Left kidney (tissue), 8 donors: Measurements from ENCODE around the gene TET3. TPM values are rescaled to one million over a fixed set of nuclear protein-coding genes. Genes with fewer than 3 reads are reported as not detected.
"Not testable (repeated sequence)": the region's sequence is repeated elsewhere in the genome, so short reads cannot be mapped to it uniquely, and the experiment has no call there.

Source experiments
- DNase-seq: peaks from one replicate; pipeline ENCODE4 v3.0.0-alpha.2; 2013
- long read RNA-seq, 8 donors: transcript quantifications; one replicate each; lab custom pipeline, GENCODE V29; 2026
- polyA plus RNA-seq: library from polyadenylated mRNA; unstranded; fragments of 120-200 nt; gene quantifications from one replicate; pipeline ENCODE4 v1.2.1, GENCODE V29; 2013; ENCODE audit not compliant: insufficient read length

Gene TET3
- 26.2 TPM for polyA plus RNA-seq
- long read RNA-seq, donor 1: 0 reads
- long read RNA-seq, donor 2, full-length matches to known transcripts: 1 of 1 reads
- long read RNA-seq, donor 2, partial matches to known transcripts: 0 of 1 reads
- long read RNA-seq, donor 2, other reads (novel, unspliced or antisense): 0 of 1 reads
- long read RNA-seq, donor 3: 0 reads
- long read RNA-seq, donor 4: 0 reads
- long read RNA-seq, donor 5: 0 reads
- long read RNA-seq, donor 6, partial matches to known transcripts: 18 of 18 reads
- long read RNA-seq, donor 6, other reads (novel, unspliced or antisense): 0 of 18 reads
- long read RNA-seq, donor 7, partial matches to known transcripts: 5 of 5 reads
- long read RNA-seq, donor 7, other reads (novel, unspliced or antisense): 0 of 5 reads
- long read RNA-seq, donor 8: 0 reads

DNA sequence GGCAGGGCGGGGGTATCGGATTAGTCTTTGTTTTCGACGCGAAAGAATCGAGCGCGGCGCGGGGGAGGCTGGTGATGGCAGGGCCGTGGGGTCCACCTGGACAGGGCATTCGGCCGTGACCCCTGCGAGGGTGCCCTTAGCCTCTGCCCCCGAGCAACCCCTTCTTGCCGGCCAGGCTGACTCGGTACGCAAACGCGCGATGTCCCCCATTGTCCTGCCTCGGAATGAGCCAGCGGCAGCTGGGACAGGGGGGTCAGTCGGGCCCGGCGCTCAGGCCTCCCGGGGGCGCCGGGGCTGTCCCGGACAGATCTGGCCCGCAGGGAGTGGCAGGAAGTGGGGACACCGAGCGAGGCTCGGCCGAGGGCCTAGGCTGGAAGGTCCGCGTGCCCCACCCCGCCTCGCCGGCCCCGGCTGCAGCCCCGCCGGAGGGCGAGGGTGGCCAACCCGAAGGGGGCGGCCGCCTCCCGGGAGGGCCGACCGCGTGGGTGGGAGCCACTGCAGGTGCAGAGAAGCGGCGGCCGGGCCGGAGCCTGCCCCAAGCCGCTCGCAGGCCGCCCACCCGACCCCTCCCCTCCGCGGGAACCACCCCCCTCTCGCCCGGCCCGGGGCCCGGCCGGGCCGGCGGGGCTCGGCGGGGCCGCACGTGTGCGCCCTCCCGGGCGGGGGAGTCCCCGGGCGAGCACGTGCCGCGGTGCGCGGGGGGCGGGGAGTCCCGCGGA is at the start of gene TET3:
TSS of gene TET3 (plus strand) at position 708 of the 719 bp plus-strand sequence. CDS start 1,494 bp downstream, outside the sequence.
- DNase-seq: no peak

DNA sequence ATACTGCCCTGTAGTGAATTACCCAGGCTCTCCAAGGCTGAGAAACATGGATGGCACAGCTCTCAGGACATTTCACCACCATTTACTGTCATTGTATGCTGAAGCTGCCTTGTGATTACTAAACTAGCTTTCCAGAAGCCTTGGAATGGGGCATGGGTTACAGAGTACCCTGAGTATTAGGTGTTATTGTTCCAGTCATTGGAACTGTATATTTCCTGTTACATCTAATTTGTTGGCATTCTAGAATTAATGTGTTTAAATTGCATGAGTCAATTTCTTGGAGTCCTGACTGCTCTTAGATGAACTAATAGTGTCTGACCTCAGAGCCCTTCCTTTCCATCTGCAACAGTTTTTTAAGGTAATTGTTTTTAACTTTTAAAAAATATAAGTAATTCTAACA is 49.1 kb upstream of the TET3 start:
- DNase-seq: no peak

DNA sequence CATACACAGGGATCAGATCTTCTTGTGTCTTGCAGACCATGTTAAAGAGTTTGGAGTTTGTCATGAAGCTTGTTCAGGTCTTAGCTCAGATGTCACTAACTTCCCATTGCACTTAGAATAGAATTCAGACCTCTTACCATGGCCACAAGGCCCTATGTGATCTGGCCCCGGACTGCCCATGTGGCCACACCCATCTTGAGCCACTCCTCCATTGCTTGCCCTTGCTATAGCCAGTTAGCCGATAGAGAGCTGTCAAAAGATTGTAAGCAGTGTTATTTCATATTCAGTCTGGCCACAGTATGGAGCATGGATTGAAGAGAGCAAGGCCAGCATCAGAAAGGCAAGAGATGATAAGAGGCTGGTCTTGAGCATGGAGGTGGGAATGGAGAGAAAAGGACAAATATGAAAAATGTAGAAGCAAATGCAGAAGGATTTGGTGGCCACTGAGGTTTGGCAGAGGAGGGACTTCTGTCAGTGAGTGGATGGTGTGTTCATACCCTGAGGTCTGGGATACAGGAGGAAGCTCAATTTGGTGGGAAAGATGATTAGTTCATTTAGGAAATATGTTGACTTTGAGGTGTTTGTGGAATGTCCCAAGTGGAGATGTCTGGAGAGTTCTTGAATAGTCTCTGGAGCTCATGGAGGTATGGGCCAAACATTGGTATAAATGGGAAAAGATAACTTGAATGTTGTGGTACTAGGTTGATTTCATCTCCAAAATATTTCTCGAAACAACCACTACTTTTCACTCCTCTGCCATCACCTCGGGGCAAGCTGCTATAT is 47.4 kb upstream of the TET3 start:
- no peak for DNase-seq

DNA sequence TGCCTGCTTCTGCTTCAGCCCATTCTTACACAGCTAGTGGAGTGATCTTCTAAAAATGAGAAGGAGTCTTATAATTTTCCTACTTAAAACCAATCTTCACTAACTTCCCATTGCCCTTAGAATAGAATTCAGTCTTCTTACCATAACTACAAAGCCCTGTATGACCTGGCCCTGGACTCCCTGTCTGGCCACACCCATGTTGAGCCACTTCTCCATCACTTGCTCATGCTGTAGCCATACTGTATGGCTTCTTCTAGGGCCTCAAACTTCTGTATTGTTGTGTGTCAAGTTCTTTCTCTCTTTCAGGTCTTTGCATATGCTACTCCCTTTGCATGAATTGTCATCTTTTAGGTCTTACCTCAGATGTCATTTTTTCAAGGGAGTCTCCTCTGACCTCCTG is 46.8 kb upstream of the TET3 start:
- DNase-seq: no peak

DNA sequence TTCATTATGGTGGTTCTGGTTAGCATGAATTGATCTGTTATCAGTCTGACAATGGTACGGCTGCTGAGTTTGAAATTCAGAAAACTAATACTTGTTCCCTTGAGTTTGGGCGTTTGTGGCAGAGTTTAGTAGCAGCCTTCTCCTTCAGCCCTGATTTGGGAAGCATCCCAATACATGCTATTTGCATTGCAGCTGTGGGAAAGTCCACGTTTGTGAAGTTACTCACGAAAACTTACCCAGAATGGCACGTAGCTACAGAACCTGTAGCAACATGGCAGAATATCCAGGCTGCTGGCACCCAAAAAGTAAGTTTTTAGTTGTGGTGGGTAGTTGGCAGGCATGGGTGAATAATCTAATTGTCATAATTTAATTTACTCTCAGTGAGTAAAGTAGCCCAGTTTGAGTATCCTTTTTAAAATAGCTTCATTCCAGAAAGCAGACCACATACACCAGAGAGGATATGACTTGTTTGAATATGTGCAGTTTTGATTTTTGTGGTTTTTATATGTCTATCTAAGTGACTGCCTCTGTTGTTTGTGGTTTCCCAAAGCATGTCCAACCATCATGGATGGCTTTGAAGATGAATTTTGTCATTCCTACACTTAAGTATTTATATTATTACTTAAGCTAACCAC is 45.9 kb upstream of the TET3 start:
- DNase-seq: no peak

DNA sequence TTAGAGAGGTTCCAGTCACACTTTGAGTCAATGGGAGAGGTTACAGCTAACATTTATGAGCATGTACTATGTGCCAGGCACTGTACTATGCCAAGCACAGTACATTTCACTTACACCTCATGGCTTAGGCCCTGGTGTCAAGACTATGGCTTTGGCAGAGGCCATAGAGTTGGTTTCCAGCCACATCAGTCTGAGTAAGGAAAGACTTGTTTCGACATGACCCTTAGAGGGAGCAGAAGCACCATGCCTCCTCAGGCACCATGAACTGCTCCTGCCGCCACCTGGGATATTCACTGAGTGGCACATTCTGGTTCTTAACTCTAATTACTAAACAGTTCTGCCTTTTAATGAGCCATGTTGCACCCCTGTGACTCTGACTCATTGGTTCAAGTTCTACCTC is 45.3 kb upstream of the TET3 start:
- DNase-seq: no peak

DNA sequence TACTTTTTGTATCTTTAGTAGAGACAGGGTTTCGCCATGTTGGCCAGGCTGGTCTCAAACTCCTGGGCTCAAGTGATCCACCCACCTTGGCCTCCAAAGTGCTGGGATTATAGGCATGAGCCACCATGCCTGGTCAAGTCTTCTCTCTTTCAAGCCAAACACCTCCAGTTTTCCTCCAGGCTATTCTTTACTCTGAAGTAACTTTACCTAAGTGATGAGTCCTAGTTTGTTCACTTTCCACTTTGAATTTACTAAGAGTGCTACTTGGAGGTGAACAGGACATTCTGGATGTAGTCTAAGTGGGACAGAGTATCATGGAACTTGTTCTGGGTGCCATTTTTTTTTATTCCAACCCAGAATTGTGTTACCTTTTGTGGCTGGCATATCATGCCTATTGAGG is 44.6 kb upstream of the TET3 start:
- DNase-seq: not testable (repeated sequence)

DNA sequence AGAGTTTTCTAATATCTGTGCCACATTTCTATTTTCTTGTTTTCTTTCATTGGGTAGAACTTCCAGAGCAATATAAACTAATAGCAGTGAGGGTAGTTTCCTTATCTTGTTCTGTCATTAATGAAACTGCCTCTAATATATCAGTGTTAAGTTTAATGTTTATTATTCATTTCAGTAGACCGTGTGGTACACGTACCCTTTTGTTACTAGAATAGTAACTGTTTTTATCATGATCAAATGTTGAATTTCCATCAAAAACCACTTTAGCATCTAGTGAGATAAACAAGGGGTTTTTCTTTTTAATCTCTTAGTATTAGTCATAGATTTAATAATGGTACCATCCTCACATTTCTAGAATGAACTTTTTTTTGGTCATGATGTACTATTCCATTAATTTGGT is 42.0 kb upstream of the TET3 start:
- no peak for DNase-seq

DNA sequence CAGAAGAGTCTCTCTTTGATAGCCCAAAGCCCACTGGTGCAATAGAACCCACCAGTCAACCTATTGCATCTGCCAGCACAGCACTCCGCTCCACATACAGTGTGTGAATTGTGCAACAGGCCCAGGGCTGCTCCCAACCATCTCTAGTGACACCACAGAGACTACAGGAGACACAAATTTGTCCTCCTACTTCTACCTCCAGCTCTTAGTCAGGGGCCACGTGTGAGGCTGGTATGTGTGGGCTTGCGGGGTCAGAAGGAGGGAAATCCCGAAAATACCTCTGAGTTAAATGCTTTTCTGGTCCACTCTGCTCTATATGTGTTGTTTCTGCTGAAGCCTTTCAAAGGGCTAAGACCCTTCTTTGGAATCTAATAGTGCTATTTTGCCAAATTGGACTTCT is 40.0 kb upstream of the TET3 start:
- no peak for DNase-seq

DNA sequence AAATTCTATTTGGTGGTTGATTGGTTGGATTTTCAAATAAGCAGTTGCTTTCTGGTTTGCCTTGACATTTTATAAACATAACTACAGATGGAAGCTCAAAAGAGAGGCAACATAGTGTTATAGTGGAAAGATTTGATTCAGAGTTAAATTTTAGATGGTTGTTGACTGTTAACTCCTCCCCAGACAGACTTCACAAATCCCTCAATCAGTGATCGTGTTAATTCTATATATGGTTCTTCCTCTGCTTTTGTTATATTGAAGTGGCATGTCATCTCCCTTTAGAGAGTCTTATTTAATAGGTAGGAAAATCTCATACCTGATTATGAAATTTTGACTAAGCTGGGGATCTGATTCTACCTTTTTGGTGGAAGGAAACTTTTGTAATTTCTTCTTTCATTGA is 38.5 kb upstream of the TET3 start:
- no peak for DNase-seq

DNA sequence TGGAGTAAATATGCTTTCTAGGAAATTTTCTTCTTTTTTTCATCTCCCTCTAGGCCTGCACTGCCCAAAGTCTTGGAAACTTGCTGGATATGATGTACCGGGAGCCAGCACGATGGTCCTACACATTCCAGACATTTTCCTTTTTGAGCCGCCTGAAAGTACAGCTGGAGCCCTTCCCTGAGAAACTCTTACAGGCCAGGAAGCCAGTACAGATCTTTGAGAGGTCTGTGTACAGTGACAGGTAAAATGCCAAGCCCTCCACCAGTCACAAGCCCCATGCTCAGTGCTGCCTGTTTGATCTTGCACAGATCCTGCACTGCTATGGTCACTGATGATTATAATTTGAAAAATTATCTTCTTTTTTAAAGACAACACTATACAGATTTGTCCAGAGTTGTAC is 38.0 kb upstream of the TET3 start:
- DNase-seq: no peak

DNA sequence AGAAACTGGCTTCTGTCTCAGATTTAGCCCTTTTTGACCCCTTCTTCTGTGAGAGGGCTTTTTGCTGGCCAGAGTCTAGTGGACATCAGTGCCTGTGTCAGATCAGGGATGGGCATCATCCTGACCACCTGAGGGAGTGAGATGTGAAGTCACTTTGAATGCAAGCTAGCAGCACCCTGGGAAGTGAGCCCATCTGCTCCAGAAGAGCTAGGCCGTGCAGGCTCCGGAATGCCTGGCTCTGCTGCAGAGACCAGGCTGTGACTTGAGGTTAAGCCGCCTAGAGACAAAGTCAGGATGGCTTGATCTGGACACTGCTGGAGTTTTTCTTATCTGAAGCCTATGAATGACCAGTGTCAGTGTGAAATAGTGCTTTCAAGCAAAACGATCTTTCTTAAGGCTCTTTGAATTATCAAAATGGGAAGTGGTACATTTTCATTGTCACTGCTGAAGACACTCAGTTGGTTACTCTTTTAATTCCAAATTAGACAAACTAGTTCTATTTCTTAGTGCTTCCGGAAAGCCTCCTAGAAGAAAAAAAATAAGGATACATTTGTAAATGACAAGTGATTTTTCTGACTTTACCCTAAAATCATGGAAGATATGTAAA is 37.2 kb upstream of the TET3 start:
- no peak for DNase-seq

DNA sequence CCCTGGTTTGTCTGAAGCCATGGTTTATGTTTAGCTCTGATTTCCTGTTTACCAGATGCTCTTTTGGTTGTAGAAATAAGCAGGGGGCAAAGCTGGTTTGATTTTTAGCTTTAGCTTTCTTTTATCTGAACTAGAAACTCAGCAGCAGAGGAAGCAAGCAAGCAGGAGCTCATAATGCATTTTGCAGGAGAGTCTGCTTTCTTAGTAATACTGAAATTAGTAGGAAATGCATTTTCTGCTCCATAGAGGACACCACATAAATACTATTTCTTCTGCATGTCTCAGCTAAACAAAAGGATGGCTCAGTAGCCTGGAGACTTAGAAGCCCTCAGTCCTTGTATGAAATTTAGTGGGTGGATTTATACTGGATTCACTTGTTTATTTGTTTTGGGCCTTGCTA is 34.9 kb upstream of the TET3 start:
- DNase-seq: no peak

DNA sequence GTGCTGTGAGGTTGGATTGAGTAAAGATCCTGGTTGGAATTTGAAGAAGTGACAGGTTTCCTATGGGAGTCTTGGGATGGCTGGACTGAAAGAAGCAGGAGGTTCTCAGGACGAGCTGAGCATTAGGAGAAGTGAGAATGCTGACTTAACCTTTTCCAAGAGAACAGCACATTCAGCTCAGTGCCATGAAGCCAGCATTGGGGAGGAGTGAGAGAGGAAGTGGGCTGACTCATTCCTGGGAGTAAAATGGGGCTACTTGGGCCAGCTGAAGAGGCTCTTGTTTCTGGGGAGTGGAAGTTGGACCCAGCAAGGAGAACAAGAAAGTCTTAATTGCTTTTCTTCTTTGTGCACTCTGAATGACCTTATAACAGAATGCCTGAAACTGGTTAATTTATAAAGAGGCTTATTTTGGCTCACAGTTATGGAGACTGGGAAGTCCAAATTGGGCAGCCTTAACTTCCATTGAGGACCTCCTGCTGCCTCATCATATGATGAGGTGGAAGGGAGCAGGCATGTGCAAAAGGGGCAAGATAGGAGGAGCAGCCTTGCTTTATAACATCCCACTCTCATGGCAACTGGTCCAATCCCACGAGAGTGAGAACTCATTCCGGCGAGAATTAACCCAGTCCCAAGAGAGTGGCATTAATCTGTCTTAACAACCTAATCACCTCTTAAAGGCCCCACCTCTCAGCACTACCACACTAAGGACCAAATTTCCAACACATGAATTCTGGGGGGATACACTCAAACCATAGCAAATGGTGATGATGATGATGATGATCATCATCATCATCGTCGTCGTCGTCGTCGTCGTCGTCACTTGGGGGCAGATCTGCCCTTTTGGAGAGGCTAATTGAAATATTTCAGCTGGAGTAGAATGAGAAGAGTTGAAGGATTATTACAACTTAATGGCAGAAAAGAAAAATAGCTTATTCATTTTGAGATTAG is 31.9 kb upstream of the TET3 start:
- no peak for DNase-seq

DNA sequence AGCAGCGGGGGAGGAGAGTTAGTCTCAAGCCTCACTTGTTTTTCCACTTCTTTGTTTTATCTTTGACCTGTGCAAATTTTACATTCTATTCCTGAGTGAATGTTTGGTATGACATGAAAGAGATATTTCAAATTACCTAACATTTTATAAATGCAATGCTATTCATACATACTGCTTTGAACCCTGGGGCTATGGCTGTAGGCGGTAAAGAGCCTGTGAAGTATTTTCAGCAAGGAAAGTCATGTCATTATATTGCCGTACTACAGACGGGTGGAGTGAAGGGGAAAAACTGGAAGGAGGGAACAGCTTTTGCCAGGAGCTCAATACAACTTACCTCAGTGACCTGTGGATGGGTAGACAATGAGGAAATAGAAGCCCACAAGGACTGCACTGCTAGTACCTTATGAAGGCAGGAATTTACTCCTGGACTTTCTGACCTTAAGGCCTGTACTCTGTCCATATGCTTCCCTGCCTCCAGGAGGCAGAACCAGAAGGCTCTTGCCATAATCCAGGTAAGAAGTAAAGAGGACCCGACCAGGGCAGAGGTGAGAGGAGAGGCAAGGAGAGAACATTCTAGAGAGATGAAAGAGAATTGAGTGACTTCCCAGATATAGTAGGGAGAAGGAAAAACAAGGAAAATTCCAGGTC is 28.4 kb upstream of the TET3 start:
- no peak for DNase-seq

DNA sequence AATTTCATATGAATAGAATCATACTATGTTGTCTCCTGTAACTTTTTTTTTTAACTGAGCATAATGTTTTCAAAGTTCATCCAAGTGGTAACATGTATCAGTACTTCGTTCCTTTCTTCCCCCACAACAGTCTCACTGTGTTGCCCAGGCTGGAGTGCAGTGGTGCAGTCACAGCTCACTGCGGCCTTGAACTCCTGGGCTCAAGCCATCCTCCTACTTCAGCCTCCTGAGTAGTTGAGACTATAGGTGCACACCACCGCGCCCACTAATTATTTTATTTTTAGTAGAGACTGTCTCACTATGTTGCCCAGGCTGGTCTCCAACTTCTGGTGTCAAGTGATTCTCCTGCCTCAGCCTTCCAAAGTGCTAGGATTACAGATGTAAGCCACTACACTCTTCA is 23.4 kb upstream of the TET3 start:
- DNase-seq: no peak

DNA sequence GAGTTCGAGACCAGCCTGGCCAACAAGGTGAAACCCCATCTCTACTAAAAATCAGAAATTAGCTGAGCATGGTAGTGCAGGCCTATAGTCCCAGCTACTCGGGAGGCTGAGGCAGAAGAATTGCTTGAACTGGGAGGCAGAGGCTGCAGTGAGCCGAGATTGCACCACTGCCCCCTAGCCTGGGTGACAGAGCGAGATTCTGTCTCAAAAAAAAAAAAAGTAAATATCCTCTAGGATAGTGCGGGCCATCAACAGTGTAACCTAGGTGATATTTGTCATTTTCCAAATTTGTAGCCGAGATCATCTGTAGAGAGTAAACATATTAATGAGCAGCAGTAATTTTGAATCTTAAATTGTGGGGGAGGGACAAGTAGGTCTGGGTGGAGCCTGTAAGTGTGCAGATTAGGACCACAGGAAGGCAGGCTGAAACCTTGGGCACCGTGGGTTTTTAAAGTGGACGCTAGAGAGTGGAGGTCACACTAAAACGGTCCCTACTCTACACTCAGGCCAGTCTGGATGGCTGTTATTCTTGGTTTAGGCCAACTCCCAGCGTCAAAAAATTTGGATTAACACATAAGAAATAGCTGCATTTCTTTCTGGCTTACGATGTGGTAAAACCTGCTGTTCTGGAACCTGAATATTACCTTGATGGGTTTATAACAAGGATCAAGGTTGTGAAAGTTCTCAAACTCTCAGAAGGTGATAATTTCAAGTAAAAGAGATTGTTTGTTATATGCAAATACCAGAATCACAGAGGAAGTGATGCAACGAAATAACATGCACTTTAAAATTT is 22.7 kb upstream of the TET3 start:
- DNase-seq: no peak

DNA sequence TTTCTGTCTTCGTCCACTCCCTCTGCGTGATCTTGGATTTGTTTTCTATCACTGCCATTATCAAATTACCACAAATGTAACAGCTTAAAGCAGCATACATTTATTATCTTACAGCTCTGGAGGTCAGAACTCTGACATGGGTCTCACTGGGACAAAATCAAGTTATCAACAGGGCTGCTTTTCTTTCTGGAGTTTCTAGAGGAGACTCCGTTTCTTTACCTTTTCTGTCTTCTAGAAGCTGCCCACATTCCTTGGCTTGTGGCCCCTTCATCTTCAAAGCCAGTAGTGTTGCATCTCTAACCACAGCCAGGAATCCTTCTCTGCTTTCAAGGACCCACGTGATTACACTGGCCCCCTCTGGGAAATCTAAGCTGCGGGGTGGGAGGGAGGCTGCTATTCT is 21.9 kb upstream of the TET3 start:
- no peak for DNase-seq

DNA sequence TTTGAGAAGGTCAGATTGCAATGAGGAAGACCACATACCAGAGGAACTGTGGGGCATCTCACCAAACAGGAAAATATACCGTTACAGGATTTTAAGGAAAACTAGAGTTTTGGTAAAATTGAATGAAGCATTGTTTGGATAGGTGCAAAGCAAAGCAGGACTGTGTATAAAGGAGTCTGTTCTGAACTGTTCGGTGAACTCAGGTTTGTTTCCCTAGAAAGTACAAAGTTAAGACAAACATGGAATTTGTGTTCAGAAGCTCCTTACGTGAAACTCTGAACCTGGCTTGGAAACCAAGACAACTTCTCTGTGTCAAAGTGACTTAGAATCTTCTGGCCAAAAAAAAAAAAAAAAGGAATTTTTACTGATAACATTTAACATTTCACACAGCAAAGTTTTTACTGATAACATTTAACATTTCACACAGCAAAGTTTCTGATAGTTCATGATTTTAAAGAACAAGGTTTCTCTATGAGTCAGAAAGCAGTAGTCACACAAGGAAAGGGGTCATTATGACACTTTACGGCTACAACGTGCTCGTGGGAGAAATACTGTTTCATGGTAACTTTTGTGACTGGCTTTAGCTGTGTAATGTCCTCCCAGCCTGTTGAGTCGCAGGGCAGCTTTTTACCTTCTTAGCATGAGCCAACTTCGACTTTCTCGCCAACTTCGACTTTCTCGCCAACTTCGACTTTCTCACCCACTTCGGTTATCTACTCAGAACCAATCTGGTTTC is 21.2 kb upstream of the TET3 start:
- no peak for DNase-seq
